H9 (cell line): Measurements from ENCODE around the gene TADA2A. TPM values are rescaled to one million over a fixed set of nuclear protein-coding genes. Genes with fewer than 3 reads are reported as not detected.
A peak's percentile ranks its signal among the peaks of the same experiment; 100 is the strongest.

ENCODE experiments used
- DNase-seq: peaks from one replicate; pipeline ENCODE4 v3.0.0-alpha.2; 2017
- H2AFZ ChIP-seq: one replicate; pipeline ENCODE4 v1.6.1; 2013; ENCODE audit warnings: mild to moderate bottlenecking, low read length, control low read depth, moderate library complexity
- H2AK5ac ChIP-seq: 2 replicates; pipeline ENCODE4 v1.6.1; 2013; ENCODE audit warnings: low read length, control low read depth, mixed read lengths; ENCODE audit not compliant: insufficient read length
- H2BK120ac ChIP-seq: one replicate; pipeline ENCODE4 v1.6.1; 2013; ENCODE audit warnings: low read depth, mild to moderate bottlenecking, low read length, control low read depth, inconsistent platforms; ENCODE audit not compliant: poor library complexity, severe bottlenecking
- H2BK12ac ChIP-seq: 2 replicates; pipeline ENCODE4 v1.6.1; 2013; ENCODE audit warnings: low read length, control low read depth, mixed read lengths, low read depth; ENCODE audit not compliant: insufficient read length
- H2BK15ac ChIP-seq: 2 replicates; pipeline ENCODE4 v1.6.1; 2013; ENCODE audit warnings: low read depth, low read length, control low read depth
- H2BK20ac ChIP-seq: one replicate; pipeline ENCODE4 v1.6.1; 2013; ENCODE audit warnings: low read depth, mild to moderate bottlenecking, low read length, control low read depth, inconsistent platforms; ENCODE audit not compliant: poor library complexity, severe bottlenecking
- H2BK5ac ChIP-seq: 2 replicates; pipeline ENCODE4 v1.6.1; 2013; ENCODE audit warnings: low read length, control low read depth, mixed read lengths; ENCODE audit not compliant: insufficient read length
- H3K14ac ChIP-seq: 2 replicates; pipeline ENCODE4 v1.6.1; 2013; ENCODE audit warnings: low read length, control low read depth; ENCODE audit not compliant: insufficient read depth
- H3K18ac ChIP-seq: 2 replicates; pipeline ENCODE4 v1.6.1; 2013; ENCODE audit warnings: low read depth, mild to moderate bottlenecking, mixed read lengths, low read length, control low read depth; ENCODE audit not compliant: insufficient read length
- H3K23ac ChIP-seq: 2 replicates; pipeline ENCODE4 v1.6.1; 2013; ENCODE audit warnings: low read length, control low read depth, mixed read lengths, low read depth; ENCODE audit not compliant: insufficient read length
- H3K23me2 ChIP-seq: 2 replicates; pipeline ENCODE4 v1.6.1; 2013; ENCODE audit warnings: low read depth, mild to moderate bottlenecking, mixed read lengths, low read length, control low read depth; ENCODE audit not compliant: insufficient read length, poor library complexity, severe bottlenecking
- H3K27ac ChIP-seq: 2 replicates; pipeline ENCODE4 v1.5.1; 2013; ENCODE audit warnings: low read length, control low read depth, mixed read lengths, low read depth; ENCODE audit not compliant: insufficient read length
- H3K27me3 ChIP-seq: 2 replicates; pipeline ENCODE4 v1.6.1; 2013; ENCODE audit warnings: low read length, control low read depth, inconsistent platforms; ENCODE audit not compliant: insufficient read depth
- H3K4ac ChIP-seq: 2 replicates; pipeline ENCODE4 v1.6.1; 2013; ENCODE audit warnings: low read depth, mild to moderate bottlenecking, control low read depth, inconsistent platforms, low read length, moderate library complexity
- H3K4me1 ChIP-seq: 2 replicates; pipeline ENCODE4 v1.6.1; 2013; ENCODE audit warnings: low read length, control low read depth, inconsistent platforms; ENCODE audit not compliant: insufficient read depth
- H3K4me2 ChIP-seq: 2 replicates; pipeline ENCODE4 v1.6.1; 2013; ENCODE audit warnings: low read length, control low read depth, mixed read lengths; ENCODE audit not compliant: insufficient read length, insufficient read depth
- H3K56ac ChIP-seq: 2 replicates; pipeline ENCODE4 v1.6.1; 2013; ENCODE audit warnings: low read depth, mild to moderate bottlenecking, mixed read lengths, low read length, control low read depth; ENCODE audit not compliant: insufficient read length
- H3K79me1 ChIP-seq: 2 replicates; pipeline ENCODE4 v1.6.1; 2013; ENCODE audit warnings: low read depth, mild to moderate bottlenecking, moderate library complexity, low read length, control low read depth, inconsistent platforms; ENCODE audit not compliant: insufficient read depth, poor library complexity, severe bottlenecking
- H3K79me2 ChIP-seq: 2 replicates; pipeline ENCODE4 v1.6.1; 2013; ENCODE audit warnings: low read length, control low read depth, inconsistent platforms; ENCODE audit not compliant: insufficient read depth
- H3K9ac ChIP-seq: 2 replicates; pipeline ENCODE4 v1.6.1; 2013; ENCODE audit warnings: low read length, control low read depth, mixed read lengths; ENCODE audit not compliant: insufficient read length; ENCODE audit errors: extremely low read depth
- H3K9me3 ChIP-seq: one replicate; pipeline ENCODE4 v1.6.1; 2013; ENCODE audit warnings: low read depth, low read length, inconsistent platforms; ENCODE audit not compliant: control insufficient read depth
- H3T11ph ChIP-seq: one replicate; pipeline ENCODE4 v1.6.1; 2013; ENCODE audit warnings: mild to moderate bottlenecking, low read length, control low read depth, inconsistent platforms
- H4K20me1 ChIP-seq: one replicate; pipeline ENCODE4 v1.6.1; 2013; ENCODE audit not compliant: control insufficient read depth, insufficient read length, insufficient read depth
- H4K5ac ChIP-seq: 2 replicates; pipeline ENCODE4 v1.6.1; 2013; ENCODE audit warnings: low read depth, mild to moderate bottlenecking, mixed read lengths, low read length, control low read depth; ENCODE audit not compliant: insufficient read length
- H4K8ac ChIP-seq: replicated peaks from 2 replicates; pipeline ENCODE4 v1.6.1; 2013; ENCODE audit warnings: low read length, control low read depth, mixed read lengths, low read depth; ENCODE audit not compliant: insufficient read length
- H4K91ac ChIP-seq: 2 replicates; pipeline ENCODE4 v1.6.1; 2013; ENCODE audit warnings: low read depth, mild to moderate bottlenecking, moderate library complexity, mixed read lengths, low read length, control low read depth; ENCODE audit not compliant: insufficient read length
- H3K27ac Mint-ChIP-seq, 3 experiments: 2 replicates in 2 of 3; 3 replicates in 1 of 3; pipeline ENCODE4 v1.8.0; 2020 to 2021; ENCODE audit warnings: mixed read lengths in 3 of 3, mild to moderate bottlenecking in 1 of 3, moderate library complexity in 1 of 3
- H3K27me3 Mint-ChIP-seq: 2 replicates; pipeline ENCODE4 v1.8.0; 2021; ENCODE audit warnings: low read depth, mild to moderate bottlenecking, moderate library complexity, mixed read lengths
- H3K36me3 Mint-ChIP-seq, 3 experiments: 2 replicates in 2 of 3; 3 replicates in 1 of 3; pipeline ENCODE4 v1.8.0; 2020 to 2021; ENCODE audit warnings: low read depth in 3 of 3, mixed read lengths in 3 of 3; ENCODE audit not compliant: insufficient read depth in 1 of 3
- H3K4me1 Mint-ChIP-seq, 2 experiments: 2 replicates each; pipeline ENCODE4 v1.8.0; 2020; ENCODE audit warnings: mixed read lengths in 2 of 2
- H3K4me3 Mint-ChIP-seq, 2 experiments: 2 replicates in 1 of 2; 3 replicates in 1 of 2; pipeline ENCODE4 v1.8.0; 2020 to 2021; ENCODE audit warnings: mild to moderate bottlenecking in 2 of 2, mixed read lengths in 2 of 2, moderate library complexity in 1 of 2
- H3K9me3 Mint-ChIP-seq, 2 experiments: 2 replicates in 1 of 2; 3 replicates in 1 of 2; pipeline ENCODE4 v1.8.0; 2020; ENCODE audit warnings: mild to moderate bottlenecking in 2 of 2, mixed read lengths in 2 of 2, moderate library complexity in 1 of 2
- whole genome bisulfite sequencing: extraction: QIAGEN DNeasy Blood & Tissue Kit; methylation state at CpG from one replicate; pipeline ENCODE4 v1.1.7; 2013; ENCODE audit warnings: missing lambda C conversion rate, low lambda C conversion rate, mixed read lengths; ENCODE audit not compliant: insufficient read length; ENCODE audit errors: extremely low coverage; 5-methylcytosine and 5-hydroxymethylcytosine counted together
- total RNA-seq: library from RNA; stranded (reverse); gene quantifications from 2 replicates; pipeline ENCODE4 v1.2.1, GENCODE V29; 2021
- TF ChIP-seq, protein P1 (sequence below): fragments of 200-600 bp; sonication (generic); conservative IDR thresholded peaks from 3 replicates; pipeline ENCODE4 v1.8.0; 2021; ENCODE audit warnings: antibody characterized with exemption, mild to moderate bottlenecking

The TADA2A gene
- total RNA-seq, 1 experiment from 2014 or later: 20.9 TPM

DNA sequence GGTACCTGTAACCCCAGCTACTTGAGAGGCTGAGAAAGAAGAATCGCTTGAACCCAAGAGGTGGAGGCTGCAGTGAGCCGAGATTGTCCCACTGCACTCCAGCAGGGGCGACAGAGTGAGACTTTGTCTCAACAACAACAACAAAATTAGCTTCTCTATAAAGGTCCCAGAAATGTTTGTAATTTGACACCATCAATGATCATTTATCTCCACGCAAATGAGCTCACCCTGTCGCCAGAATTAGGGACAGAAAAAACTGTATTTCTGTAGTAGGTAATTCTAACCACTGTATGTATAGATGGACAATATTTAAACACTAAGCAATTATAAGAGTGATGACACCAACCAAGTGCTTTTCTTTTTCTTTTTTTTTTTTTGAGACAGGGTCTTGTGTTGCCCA is 20.2 kb upstream of the TADA2A start:
- Histone ChIP-seq H3T11ph (no peak overlapping the region), H3K79me1 (no peaks in the 10 kb centered on the region), H3K9me3 (no peaks in the 10 kb centered on the region), H3K18ac (no peak overlapping the region), H3K4me2 (no peak overlapping the region), H4K91ac (no peak overlapping the region), H2BK15ac (no peak overlapping the region), H4K8ac (no peak overlapping the region), H3K27ac (no peak overlapping the region), H2AK5ac (no peak overlapping the region), H3K9ac (no peak overlapping the region), H3K56ac (no peak overlapping the region), H3K27me3 (no peaks in the 10 kb centered on the region), H3K14ac (no peak overlapping the region), H3K4ac (no peak overlapping the region), H3K4me1 (no peaks in the 10 kb centered on the region), H2BK20ac (no peak overlapping the region), H3K23ac (no peak overlapping the region), H2BK5ac (no peak overlapping the region), H4K20me1 (no peaks in the 10 kb centered on the region), H2AFZ (no peak overlapping the region), H4K5ac (no peak overlapping the region), H2BK12ac (no peak overlapping the region), H2BK120ac (no peak overlapping the region), H3K79me2 (no peaks in the 10 kb centered on the region), H3K23me2 (no peaks in the 10 kb centered on the region)
- TF ChIP-seq, protein P1, sequence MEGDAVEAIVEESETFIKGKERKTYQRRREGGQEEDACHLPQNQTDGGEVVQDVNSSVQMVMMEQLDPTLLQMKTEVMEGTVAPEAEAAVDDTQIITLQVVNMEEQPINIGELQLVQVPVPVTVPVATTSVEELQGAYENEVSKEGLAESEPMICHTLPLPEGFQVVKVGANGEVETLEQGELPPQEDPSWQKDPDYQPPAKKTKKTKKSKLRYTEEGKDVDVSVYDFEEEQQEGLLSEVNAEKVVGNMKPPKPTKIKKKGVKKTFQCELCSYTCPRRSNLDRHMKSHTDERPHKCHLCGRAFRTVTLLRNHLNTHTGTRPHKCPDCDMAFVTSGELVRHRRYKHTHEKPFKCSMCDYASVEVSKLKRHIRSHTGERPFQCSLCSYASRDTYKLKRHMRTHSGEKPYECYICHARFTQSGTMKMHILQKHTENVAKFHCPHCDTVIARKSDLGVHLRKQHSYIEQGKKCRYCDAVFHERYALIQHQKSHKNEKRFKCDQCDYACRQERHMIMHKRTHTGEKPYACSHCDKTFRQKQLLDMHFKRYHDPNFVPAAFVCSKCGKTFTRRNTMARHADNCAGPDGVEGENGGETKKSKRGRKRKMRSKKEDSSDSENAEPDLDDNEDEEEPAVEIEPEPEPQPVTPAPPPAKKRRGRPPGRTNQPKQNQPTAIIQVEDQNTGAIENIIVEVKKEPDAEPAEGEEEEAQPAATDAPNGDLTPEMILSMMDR: peak; percentile 39; the same call in 2 of the 3 replicates
- peaks cover 4 to 10% of the 10 kb centered on the region in 2 experiments for H3K4me1 Mint-ChIP-seq
- no peaks in the 10 kb centered on the region for H3K27me3 Mint-ChIP-seq
- H3K4me3 Mint-ChIP-seq: no peak overlapping the region
- no peak for DNase-seq
- WGBS: no CpG with 5 or more reads among the region's 5 CpGs
- no peaks in the 10 kb centered on the region for H3K36me3 Mint-ChIP-seq
- H3K27ac Mint-ChIP-seq: no peak overlapping the region
- no peaks in the 10 kb centered on the region for H3K9me3 Mint-ChIP-seq
